H1 (cell line): ENCODE results near the gene SLC38A8. TPM values are rescaled to one million over a fixed set of nuclear protein-coding genes. Genes with fewer than 3 reads are reported as not detected.

ENCODE experiments used
- CBX5 ChIP-seq: fragments of 300-800, 300-1000 bp; sonication (generic); IDR thresholded peaks from 2 replicates; pipeline ENCODE4 v1.7.1; 2016; ENCODE audit warnings: antibody characterized with exemption, low read length, low read depth
- EGR1 ChIP-seq: IDR thresholded peaks from 2 replicates; pipeline ENCODE4 v1.6.1; 2011; ENCODE audit warnings: low read depth, low read length, borderline replicate concordance
- HDAC2 ChIP-seq, 2 experiments: fragments of 300-600 bp in 1 of 2; sonication (generic) in 1 of 2; IDR thresholded peaks; 2 replicates each; pipeline ENCODE4 v1.6.1; 2011 to 2012; ENCODE audit warnings: low read depth in 2 of 2, low read length in 2 of 2, mild to moderate bottlenecking in 2 of 2, moderate library complexity in 2 of 2, borderline replicate concordance in 1 of 2, inconsistent platforms in 1 of 2
- JUN ChIP-seq: IDR thresholded peaks from 2 replicates; pipeline ENCODE4 v1.6.1; 2011; ENCODE audit warnings: low read depth, mild to moderate bottlenecking, improper control_type of control experiment, low read length
- RXRA ChIP-seq: IDR thresholded peaks from 2 replicates; pipeline ENCODE4 v1.6.1; 2011; ENCODE audit warnings: low read depth, mild to moderate bottlenecking, low read length, moderate library complexity; ENCODE audit not compliant: insufficient read depth
- SRF ChIP-seq: IDR thresholded peaks from 2 replicates; pipeline ENCODE4 v1.6.1; 2011; ENCODE audit warnings: mild to moderate bottlenecking, low read depth, low read length, moderate library complexity
- TAF7 ChIP-seq: optimal IDR thresholded peaks from 2 replicates; pipeline ENCODE3; 2011; ENCODE audit warnings: low read depth, mild to moderate bottlenecking, inconsistent platforms, low read length, moderate library complexity, borderline replicate concordance
- TCF12 ChIP-seq: IDR thresholded peaks from 2 replicates; pipeline ENCODE4 v1.6.1; 2011; ENCODE audit warnings: low read depth, mild to moderate bottlenecking, low read length
- polyA plus RNA-seq, 7 experiments: library from polyadenylated mRNA; depleted of rRNA in 3 of 7; stranded (reverse) in 5 of 7; unstranded in 2 of 7; fragments of >200 nt in 5 of 7; fragments of 200-250 nt in 2 of 7; gene quantifications; 1 replicate in 5 of 7; 2 replicates in 1 of 7; 4 replicates in 1 of 7; pipeline versions ENCODE4 v1.2.1 to v1.2.3, GENCODE V29; 2011 to 2013; ENCODE audit warnings: missing spikeins in 2 of 7, mixed read lengths in 2 of 7
- total RNA-seq: library from RNA; stranded (reverse); fragmentation: NEBNext Ultra II Directional; extraction: Animal tissue kit (Norgen Biotek cat#: 25700); gene quantifications from 2 replicates; pipeline ENCODE4 v1.2.1, GENCODE V29; 2021

Gene SLC38A8
- total and polyA plus RNA-seq, 2 of the 8 experiments (the other 6 are each of a cell fraction or from before 2014, with no cell fraction given) = 0.08 TPM; not detected in 1

DNA sequence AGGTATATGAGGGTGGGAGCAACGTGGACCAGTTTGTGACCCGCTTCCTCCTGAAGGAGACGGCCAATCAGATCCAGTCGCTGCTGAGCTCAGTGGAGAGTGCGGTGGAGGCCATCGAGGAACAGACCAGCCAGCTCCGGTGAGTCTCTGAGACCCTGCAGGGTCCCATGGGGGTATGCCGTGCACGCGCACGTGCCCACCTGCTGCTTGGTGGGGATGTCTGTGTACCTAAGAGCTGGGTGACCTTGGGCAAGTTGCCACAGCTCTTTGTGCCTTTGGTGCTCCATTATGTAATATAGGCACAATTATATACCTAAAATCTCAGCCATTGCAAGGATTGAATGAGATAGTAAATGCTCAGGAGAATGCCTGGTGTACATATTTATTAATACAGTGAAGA is 52.1 kb downstream of the SLC38A8 start (continued):
- TF ChIP-seq EGR1 (no peak), TAF7 (no peak), RXRA (no peak), CBX5 (no peak), HDAC2 (IDR thresholded peaks at IDR 0.05; ENCODE audit: borderline replicate concordance in 1 of 2, low read depth in 2 of 2, low read length in 2 of 2) (no peak), TCF12 (no peak), SRF (no peak), JUN (no peak)
